Right lobe of liver (tissue), 6 donors: Measurements from ENCODE around the gene ASTL. TPM values are rescaled to one million over a fixed set of nuclear protein-coding genes. Genes with fewer than 3 reads are reported as not detected.
A peak's percentile ranks its signal among the peaks of the same experiment; 100 is the strongest.

ENCODE experiments used
- ATAC-seq, 4 donors: fragments of 200-7000 bp; cut with Tn5 transposase; one replicate each; pipeline ENCODE4 v1.9.1; 2020; ENCODE audit warnings: mild to moderate bottlenecking in 4 of 4, moderate library complexity in 4 of 4
- DNase-seq, 3 donors: peaks; one replicate each; pipeline ENCODE4 v3.0.0-alpha.2; 2020
- H3K27ac ChIP-seq, 3 donors: fragments of 200-600 bp; one replicate each; pipeline ENCODE4 v1.8.0; 2022
- H3K27me3 ChIP-seq, 2 donors: fragments of 200-600 bp; one replicate each; pipeline ENCODE4 v1.8.0; 2022
- H3K36me3 ChIP-seq, 4 donors: fragments of 200-600 bp; sonication (generic) in 1 of 4; one replicate each; pipeline versions ENCODE4 v1.5.1 to v1.8.0; 2017 to 2022; ENCODE audit warnings: control low read depth in 1 of 4
- H3K4me1 ChIP-seq, 4 donors: fragments of 200-600 bp; sonication (generic) in 1 of 4; one replicate each; pipeline versions ENCODE4 v1.5.1 to v1.8.0; 2017 to 2022; ENCODE audit warnings: control low read depth in 1 of 4
- H3K4me3 ChIP-seq, 3 donors: fragments of 200-600 bp; one replicate each; pipeline ENCODE4 v1.8.0; 2022
- H3K9me3 ChIP-seq, 4 donors: fragments of 200-600 bp; sonication (generic) in 1 of 4; one replicate each; pipeline versions ENCODE4 v1.5.1 to v1.8.0; 2017 to 2022; ENCODE audit warnings: control low read depth in 1 of 4
- CTCF ChIP-seq, 4 donors: fragments of 200-600 bp in 3 of 4; fragments of 450-650 bp in 1 of 4; IDR thresholded peaks; one replicate each; pipeline versions ENCODE4 v1.5.1 to v1.8.0; 2016 to 2022; ENCODE audit warnings: antibody characterized with exemption in 4 of 4, mild to moderate bottlenecking in 2 of 4
- POLR2A ChIP-seq: fragments of 450-650 bp; IDR thresholded peaks from one replicate; pipeline ENCODE4 v1.6.1; 2017; ENCODE audit warnings: antibody characterized with exemption, mild to moderate bottlenecking
- WGBS: methylation state at CpG from one replicate; pipeline ENCODE4 v1.1.6; 2018; ENCODE audit warnings: low coverage, low lambda C conversion rate; ENCODE audit not compliant: insufficient coverage; ENCODE audit errors: missing lambda C conversion rate; 5-methylcytosine and 5-hydroxymethylcytosine counted together
- intact Hi-C, 2 donors: fragments of 100-400 bp; cut with DNase I; formaldehyde crosslinking; loops; one replicate each; pipeline versions ENCODE4 v1.11.2 to v1.14.1; 2022
- total RNA-seq, 6 experiments: library from RNA; depleted of rRNA in 2 of 6; stranded (reverse); fragments of >200 nt in 2 of 6; fragmentation: NEBNext Ultra II Directional in 3 of 6; extraction: Animal tissue kit (Norgen Biotek cat#: 25700) in 3 of 6; gene quantifications; one replicate each; pipeline versions ENCODE4 v1.1.0 to v1.2.4, GENCODE V29; 2016 to 2023
- donor health status: DM: no; HTN: yes; CAD: no.
- donor health status: DM: no; HTN: no; CAD: no.
- donor health status: DM: no; HTN: no; CAD: no.
- donor health status: DM: no; HTN: yes; CAD: no.
- donor health status: DM: no; HTN: yes; CAD: no.

Gene ASTL
- total RNA-seq, 6 experiments from 2014 or later = not detected

- DNase-seq = peak in 1 of 3 donors; percentile 64
- peak overlapping the region in 1 of 3 donors; percentile 18 for H3K27ac ChIP-seq
- no peaks in the 10 kb centered on the region for H3K27me3 ChIP-seq
- no peak for TF ChIP-seq POLR2A
- TF ChIP-seq CTCF (IDR thresholded peaks at IDR 0.05) = no peak
- H3K4me1 ChIP-seq = no peaks in the 10 kb centered on the region
- H3K9me3 ChIP-seq = no peaks in the 10 kb centered on the region
- no peaks in the 10 kb centered on the region for H3K36me3 ChIP-seq
- 39% methylated on average over 2 of the region's 9 CpGs for WGBS
- H3K4me3 ChIP-seq = no peak overlapping the region
- peak; percentile 66 to 83 (median 76) for ATAC-seq
- intact Hi-C loops = no loop called here
Observed at GRCh38 chr2:96083064-96083939, 55.0 kb downstream of the ASTL start.

- ATAC-seq = peak; percentile 61 to 78 (median 64)
- Histone ChIP-seq H3K27ac (peak overlapping the region in 1 of 3 donors; percentile 18), H3K27me3 (no peaks in the 10 kb centered on the region), H3K4me1 (no peaks in the 10 kb centered on the region), H3K9me3 (no peaks in the 10 kb centered on the region), H3K4me3 (no peak overlapping the region), H3K36me3 (no peaks in the 10 kb centered on the region)
- intact Hi-C loops = no loop called here
- DNase-seq = peak in 1 of 3 donors; percentile 42
- 72% methylated on average over 3 of the region's 14 CpGs for WGBS
- TF ChIP-seq CTCF (IDR thresholded peaks at IDR 0.05) (no peak), POLR2A (no peak)
Observed at GRCh38 chr2:96082211-96083063, 55.9 kb downstream of the ASTL start.

- H3K4me1 ChIP-seq = no peaks in the 10 kb centered on the region
- intact Hi-C loops = no loop called here
- H3K36me3 ChIP-seq = no peaks in the 10 kb centered on the region
- DNase-seq = no peak
- no peaks in the 10 kb centered on the region for H3K27me3 ChIP-seq
- no peak for TF ChIP-seq POLR2A
- no peak for TF ChIP-seq CTCF (IDR thresholded peaks at IDR 0.05)
- WGBS = 69% methylated on average over 2 of the region's 2 CpGs
- no peak for ATAC-seq
- H3K27ac ChIP-seq = no peak overlapping the region
- H3K9me3 ChIP-seq = no peaks in the 10 kb centered on the region
- H3K4me3 ChIP-seq = no peak overlapping the region
Observed at GRCh38 chr2:96081042-96081441, 57.3 kb downstream of the ASTL start.

GRCh38 chr2:96075199-96075771 lies 63.0 kb downstream of the ASTL start:
- Histone ChIP-seq H3K27me3 (no peaks in the 10 kb centered on the region), H3K4me1 (no peaks in the 10 kb centered on the region), H3K9me3 (no peaks in the 10 kb centered on the region), H3K27ac (no peak overlapping the region), H3K36me3 (no peaks in the 10 kb centered on the region), H3K4me3 (no peak overlapping the region)
- DNase-seq (no peak), ATAC-seq (no peak)
- WGBS = 47% methylated on average over 2 of the region's 2 CpGs
- TF ChIP-seq CTCF (IDR thresholded peaks at IDR 0.05) = no peak
- no peak for TF ChIP-seq POLR2A
- intact Hi-C loops = no loop called here
